ENCODE measurements around the gene PER1. TPM values are rescaled to one million over a fixed set of nuclear protein-coding genes. Genes with fewer than 3 reads are reported as not detected.

The PER1 gene
- total and polyA plus RNA-seq, 2 of the 13 experiments (the other 11 are each of a cell fraction or from before 2014, with no cell fraction given), result 2.6 to 3.6 TPM

GRCh38 chr17:8156246-8156992, 4.2 kb upstream of the PER1 start (continued):
- TF ChIP-seq HNF4A (CRISPR knock-in tag; IDR thresholded peaks at IDR 0.05) (0 out of 2 replicates have a peak, but pooled peaks have one; percentile 36), REXO4 (CRISPR knock-in tag; IDR thresholded peaks at IDR 0.05; ENCODE audit: borderline replicate concordance) (no peak), POLR2G (IDR thresholded peaks at IDR 0.05; ENCODE audit: low read depth, low read length) (peak; percentile 62; the same call in 1 of the 2 replicates), ZBTB25 (CRISPR knock-in tag; IDR thresholded peaks at IDR 0.05) (no peak), MZF1 (CRISPR knock-in tag; IDR thresholded peaks at IDR 0.05; ENCODE audit: borderline replicate concordance) (no peak), ZKSCAN1 (IDR thresholded peaks at IDR 0.05; ENCODE audit: low read length) (no peak), SNAPC5 (CRISPR knock-in tag; IDR thresholded peaks at IDR 0.05; ENCODE audit: borderline replicate concordance) (no peak), PAXIP1 (CRISPR knock-in tag; conservative IDR thresholded peaks at IDR 0.05) (peak; percentile 51), ZNF660 (CRISPR knock-in tag; IDR thresholded peaks at IDR 0.05; ENCODE audit: borderline replicate concordance, low read depth) (no peak), HOXA3 (CRISPR knock-in tag; IDR thresholded peaks at IDR 0.05) (peak; percentile 39; the same call in 1 of the 2 replicates), HBP1 (CRISPR knock-in tag; IDR thresholded peaks at IDR 0.05; ENCODE audit: low read depth) (no peak), FOXA3 (CRISPR knock-in tag; IDR thresholded peaks at IDR 0.05) (peak; percentile 71), ZNF710 (CRISPR knock-in tag; IDR thresholded peaks at IDR 0.05; ENCODE audit: borderline replicate concordance) (no peak), TBX3 (IDR thresholded peaks at IDR 0.05; ENCODE audit: borderline replicate concordance) (peak; percentile 98)
- TF ChIP-seq, protein P1, sequence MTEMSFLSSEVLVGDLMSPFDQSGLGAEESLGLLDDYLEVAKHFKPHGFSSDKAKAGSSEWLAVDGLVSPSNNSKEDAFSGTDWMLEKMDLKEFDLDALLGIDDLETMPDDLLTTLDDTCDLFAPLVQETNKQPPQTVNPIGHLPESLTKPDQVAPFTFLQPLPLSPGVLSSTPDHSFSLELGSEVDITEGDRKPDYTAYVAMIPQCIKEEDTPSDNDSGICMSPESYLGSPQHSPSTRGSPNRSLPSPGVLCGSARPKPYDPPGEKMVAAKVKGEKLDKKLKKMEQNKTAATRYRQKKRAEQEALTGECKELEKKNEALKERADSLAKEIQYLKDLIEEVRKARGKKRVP (CRISPR knock-in tag; IDR thresholded peaks at IDR 0.05), result 0 out of 4 replicates have a peak, but pooled peaks of 1 of the 2 experiments have one; percentile 13
- TF ChIP-seq, protein P2, sequence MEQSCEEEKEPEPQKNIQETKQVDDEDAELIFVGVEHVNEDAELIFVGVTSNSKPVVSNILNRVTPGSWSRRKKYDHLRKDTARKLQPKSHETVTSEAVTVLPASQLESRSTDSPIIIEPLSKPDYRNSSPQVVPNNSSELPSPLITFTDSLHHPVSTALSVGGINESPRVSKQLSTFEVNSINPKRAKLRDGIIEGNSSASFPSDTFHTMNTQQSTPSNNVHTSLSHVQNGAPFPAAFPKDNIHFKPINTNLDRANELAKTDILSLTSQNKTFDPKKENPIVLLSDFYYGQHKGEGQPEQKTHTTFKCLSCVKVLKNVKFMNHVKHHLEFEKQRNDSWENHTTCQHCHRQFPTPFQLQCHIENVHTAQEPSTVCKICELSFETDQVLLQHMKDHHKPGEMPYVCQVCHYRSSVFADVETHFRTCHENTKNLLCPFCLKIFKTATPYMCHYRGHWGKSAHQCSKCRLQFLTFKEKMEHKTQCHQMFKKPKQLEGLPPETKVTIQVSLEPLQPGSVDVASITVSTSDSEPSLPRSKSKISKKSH (CRISPR knock-in tag; IDR thresholded peaks at IDR 0.05; ENCODE audit: borderline replicate concordance), result no peak

Data from HepG2 (cell line).